Measurements from ENCODE around the gene NPY4R2. TPM values are rescaled to one million over a fixed set of nuclear protein-coding genes. Genes with fewer than 3 reads are reported as not detected.

The NPY4R2 gene
- total RNA-seq, 4 donors from 2014 or later, result 0.15 TPM; not detected in 3

Other genes starting within 250 kb of the NPY4R2 start
- 1 to 10 TPM; 1.4 to 4.0 (median 2.0) TPM for gene SYT15B, start 155.1 kb upstream of the NPY4R2 start, total RNA-seq
- not detected for gene FAM25C, start 81.1 kb downstream of the NPY4R2 start, total RNA-seq